ENCODE measurements around the gene MOXD1.
"Not testable (repeated sequence)": the region's sequence is repeated elsewhere in the genome, so short reads cannot be mapped to it uniquely, and the experiment has no call there.

Gene MOXD1

GRCh38 chr6:132362442-132363185, 38.7 kb downstream of the MOXD1 start:
- DNase-seq (ENCODE audit: low read depth, low spot score): no peak
- H3K4me3 ChIP-seq (ENCODE audit: low read length): no peak overlapping the region

GRCh38 chr6:132361101-132361500, 40.2 kb downstream of the MOXD1 start:
- no peak overlapping the region for H3K4me3 ChIP-seq (ENCODE audit: low read length)
- DNase-seq (ENCODE audit: low read depth, low spot score): no peak

GRCh38 chr6:132359886-132360285, 41.4 kb downstream of the MOXD1 start:
- DNase-seq (ENCODE audit: low read depth, low spot score): no peak
- no peak overlapping the region for H3K4me3 ChIP-seq (ENCODE audit: low read length)

GRCh38 chr6:132357120-132357519, 44.2 kb downstream of the MOXD1 start:
- no peak overlapping the region for H3K4me3 ChIP-seq (ENCODE audit: low read length)
- DNase-seq (ENCODE audit: low read depth, low spot score): no peak

DNA sequence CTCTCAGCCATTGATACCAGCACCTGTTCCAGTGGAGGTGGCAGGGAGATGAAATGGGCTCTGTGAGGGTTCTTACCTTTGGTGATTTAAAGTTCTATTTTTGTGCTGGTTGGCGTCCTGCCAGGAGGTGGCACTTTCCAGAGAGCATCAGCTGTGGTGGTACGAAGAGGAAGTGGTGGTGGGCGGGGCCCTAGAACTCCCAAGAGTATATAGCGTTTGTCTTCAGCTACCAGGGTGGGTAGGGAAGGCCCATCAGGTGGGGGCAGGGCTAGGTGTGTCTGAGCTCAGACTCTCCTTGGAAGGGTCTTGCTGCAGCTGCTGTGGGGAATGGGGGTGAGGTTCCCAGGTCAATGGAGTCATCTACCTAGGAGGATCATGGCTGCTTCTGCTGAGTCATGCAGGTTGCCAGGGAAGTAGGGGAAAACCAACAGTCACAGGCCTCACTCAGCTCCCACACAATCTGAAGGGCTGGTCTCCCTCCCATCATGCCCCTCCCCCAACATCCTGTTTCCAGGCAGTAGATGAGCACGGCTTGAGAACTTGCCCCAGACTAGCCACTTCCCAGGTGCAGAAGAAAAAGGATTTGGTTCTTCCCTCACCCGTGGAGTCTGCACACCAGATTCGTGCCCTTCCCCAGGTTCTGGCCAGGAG, 46.6 kb downstream of the MOXD1 start:
- peak; percentile 67 for DNase-seq (ENCODE audit: low read depth, low spot score)
- no peak overlapping the region for H3K4me3 ChIP-seq (ENCODE audit: low read length)

- DNase-seq (ENCODE audit: low read depth, low spot score); H3K4me3 ChIP-seq (ENCODE audit: low read length): not testable (repeated sequence)
These were observed 49.3 kb downstream of the MOXD1 start for GRCh38 chr6:132351986-132352385.

DNA sequence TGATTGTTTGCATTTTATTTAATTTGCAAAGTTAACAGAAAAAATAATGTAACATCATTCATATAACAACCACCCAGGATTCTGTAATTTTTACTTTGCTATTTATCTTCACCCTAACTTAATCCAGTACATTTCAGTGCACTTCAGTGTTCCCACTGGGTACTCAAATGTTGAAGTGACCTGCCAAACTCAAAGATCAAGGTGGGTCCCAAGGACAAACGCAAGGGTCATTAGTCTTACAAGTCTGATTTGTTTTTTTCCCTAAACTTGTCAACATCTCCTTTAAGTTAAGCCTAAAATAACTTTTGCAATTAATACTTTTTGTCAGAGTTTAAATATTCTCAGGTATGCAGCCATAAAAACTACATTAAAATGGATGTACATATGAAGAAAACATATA, 53.0 kb downstream of the MOXD1 start:
- no peak for DNase-seq (ENCODE audit: low read depth, low spot score)
- H3K4me3 ChIP-seq (ENCODE audit: low read length): no peak overlapping the region

DNA sequence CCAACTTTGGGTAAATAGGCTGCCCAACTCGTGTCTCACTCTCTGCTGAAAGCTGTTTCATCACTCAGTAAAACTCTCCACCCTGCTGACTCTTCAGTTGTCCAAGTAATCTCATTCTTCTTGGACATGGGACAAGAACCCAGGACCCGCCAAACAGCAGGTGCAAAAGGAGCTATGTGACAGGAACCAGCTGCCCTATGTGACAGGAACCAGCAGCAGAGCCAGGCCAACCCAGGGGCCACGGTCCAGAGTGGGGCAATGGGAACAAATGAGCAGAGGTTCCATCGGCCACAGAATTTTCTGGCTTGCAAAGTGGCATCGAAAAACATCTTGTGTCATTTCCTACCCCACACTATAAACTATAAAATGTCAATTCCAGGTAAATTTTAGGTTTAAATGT, 56.5 kb downstream of the MOXD1 start:
- H3K4me3 ChIP-seq (ENCODE audit: low read length): no peak overlapping the region
- no peak for DNase-seq (ENCODE audit: low read depth, low spot score)

DNA sequence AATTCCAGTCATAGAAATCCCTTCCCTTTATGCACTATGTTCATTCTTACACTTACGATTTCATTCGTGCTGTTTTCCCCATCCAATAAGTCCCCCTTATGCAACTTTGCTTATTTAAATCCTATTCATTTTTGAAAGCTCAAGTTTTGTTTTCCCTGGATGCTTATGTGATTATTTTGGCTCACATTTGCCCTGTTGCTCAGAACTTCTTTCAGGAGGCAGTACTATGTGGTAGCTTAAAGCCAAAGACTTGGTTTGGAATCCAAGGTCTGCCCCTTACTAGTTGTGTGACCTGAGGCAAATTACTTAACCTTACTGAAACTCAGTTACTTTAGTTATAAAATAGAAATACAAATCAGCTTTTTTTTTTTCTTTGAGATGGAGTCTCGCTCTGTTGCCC, 59.6 kb downstream of the MOXD1 start:
- H3K4me3 ChIP-seq (ENCODE audit: low read length): no peak overlapping the region
- no peak for DNase-seq (ENCODE audit: low read depth, low spot score)

- H3K4me3 ChIP-seq (ENCODE audit: low read length): no peak overlapping the region
- no peak for DNase-seq (ENCODE audit: low read depth, low spot score)
These were observed 66.8 kb downstream of the MOXD1 start for GRCh38 chr6:132334521-132334885.

GRCh38 chr6:132333639-132334520, 67.4 kb downstream of the MOXD1 start:
- H3K4me3 ChIP-seq (ENCODE audit: low read length): no peak overlapping the region
- no peak for DNase-seq (ENCODE audit: low read depth, low spot score)

GRCh38 chr6:132330759-132331158, 70.5 kb downstream of the MOXD1 start:
- H3K4me3 ChIP-seq (ENCODE audit: low read length): no peak overlapping the region
- DNase-seq (ENCODE audit: low read depth, low spot score): no peak

DNA sequence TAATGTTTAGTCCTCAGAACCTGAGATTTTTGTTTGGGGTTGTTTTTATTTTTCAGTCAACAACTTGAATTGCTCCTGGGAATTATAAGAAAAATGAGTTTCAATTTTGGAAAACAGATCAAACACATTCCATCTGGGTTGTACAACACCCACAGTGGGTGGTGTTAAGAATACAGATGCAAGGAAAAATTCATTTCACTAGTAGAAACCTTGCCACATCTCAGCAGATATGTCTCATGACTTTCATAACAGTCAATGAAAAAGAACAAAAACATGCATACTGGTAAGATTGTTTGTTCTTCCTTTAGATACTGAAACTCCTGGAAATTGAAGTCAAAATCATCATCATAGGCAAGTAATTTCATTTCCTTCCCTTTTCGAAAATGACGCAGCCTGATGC, 78.9 kb downstream of the MOXD1 start:
- no peak for DNase-seq (ENCODE audit: low read depth, low spot score)
- H3K4me3 ChIP-seq (ENCODE audit: low read length): no peak overlapping the region

DNA sequence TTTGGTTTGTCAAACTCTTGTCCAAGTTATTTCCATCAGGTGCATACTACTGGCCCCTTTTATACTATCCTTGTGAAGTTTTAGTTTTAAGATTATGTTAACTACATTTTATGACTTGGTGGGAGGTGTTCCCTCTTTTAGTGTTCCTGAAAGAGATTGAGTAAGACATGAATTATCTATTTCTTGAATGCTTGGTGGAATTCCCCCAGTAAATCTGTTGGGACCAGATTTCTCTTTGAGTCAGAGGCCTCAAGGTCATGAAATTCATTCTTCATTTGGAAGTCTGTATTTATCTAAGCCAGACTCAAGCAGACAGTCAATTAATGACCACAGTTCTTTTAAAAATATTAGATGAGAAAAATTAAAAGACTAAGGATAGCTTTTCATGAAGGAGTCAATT, 81.3 kb downstream of the MOXD1 start:
- H3K4me3 ChIP-seq (ENCODE audit: low read length): no peak overlapping the region
- DNase-seq (ENCODE audit: low read depth, low spot score): no peak

GRCh38 chr6:132316970-132317369, 84.3 kb downstream of the MOXD1 start:
- DNase-seq (ENCODE audit: low read depth, low spot score): no peak
- no peak overlapping the region for H3K4me3 ChIP-seq (ENCODE audit: low read length)

- no peak overlapping the region for H3K4me3 ChIP-seq (ENCODE audit: low read length)
- no peak for DNase-seq (ENCODE audit: low read depth, low spot score)
These were observed 86.8 kb downstream of the MOXD1 start for GRCh38 chr6:132314432-132314831.

- no peak overlapping the region for H3K4me3 ChIP-seq (ENCODE audit: low read length)
- DNase-seq (ENCODE audit: low read depth, low spot score): no peak
These were observed 90.4 kb downstream of the MOXD1 start for GRCh38 chr6:132310921-132311320.

GRCh38 chr6:132310151-132310550, 91.1 kb downstream of the MOXD1 start:
- DNase-seq (ENCODE audit: low read depth, low spot score); H3K4me3 ChIP-seq (ENCODE audit: low read length): not testable (repeated sequence)

DNA sequence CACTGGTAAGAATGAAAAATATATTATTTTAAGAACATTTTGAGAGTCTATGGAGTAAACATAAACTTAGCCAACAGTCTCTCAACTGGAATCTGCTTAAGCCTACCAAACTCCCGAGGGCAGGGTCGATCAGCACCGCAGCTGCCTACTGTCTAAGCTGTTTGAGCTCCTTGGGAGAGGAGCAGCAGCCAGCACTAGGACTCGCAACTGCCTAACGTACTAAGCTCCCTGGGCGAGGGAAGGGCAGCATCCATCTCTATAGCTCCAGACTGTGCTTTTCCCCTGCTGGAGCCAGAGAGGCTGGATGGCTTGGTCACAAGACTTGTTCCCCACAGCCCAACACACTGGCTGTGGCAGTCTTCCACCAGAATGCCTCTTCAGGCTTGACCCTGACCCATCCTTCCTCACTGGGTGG, 96.4 kb downstream of the MOXD1 start:
- DNase-seq (ENCODE audit: low read depth, low spot score): no peak

DNA sequence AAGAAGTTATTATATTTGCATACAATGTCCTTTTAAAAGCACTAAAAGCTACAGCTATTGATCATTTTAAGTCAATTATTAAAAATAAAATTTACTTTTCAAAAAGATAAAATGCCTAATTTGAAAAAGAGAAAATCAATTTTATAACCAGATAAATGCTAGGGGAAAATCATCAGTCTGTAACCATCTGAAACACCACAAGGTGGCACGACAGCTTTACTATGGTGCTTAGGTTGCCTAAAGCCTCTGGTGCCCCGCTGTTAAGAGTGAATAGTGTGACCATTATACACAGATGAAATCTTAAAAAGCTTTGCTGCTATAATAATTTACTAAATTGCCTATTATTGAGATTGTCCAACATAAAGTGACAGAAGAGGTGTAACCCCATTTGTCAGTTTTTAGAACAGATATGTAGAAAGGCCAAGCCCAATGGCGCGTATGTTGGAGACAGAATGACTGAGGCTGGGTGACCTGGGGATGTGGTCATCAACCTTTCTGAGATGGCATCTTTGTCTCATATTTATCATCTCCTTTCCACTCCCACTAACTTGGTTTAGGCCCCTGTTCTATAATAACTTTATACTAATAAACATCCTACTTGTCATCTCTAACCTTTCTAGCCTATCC, 100.8 kb downstream of the MOXD1 start:
- H3K4me3 ChIP-seq (ENCODE audit: low read length): no peak overlapping the region
- DNase-seq (ENCODE audit: low read depth, low spot score): peak; percentile 18

More for the DNA sequence above, 96.4 kb downstream of the MOXD1 start:
- H3K4me3 ChIP-seq (ENCODE audit: low read length): no peak overlapping the region

Measured in Jurkat, Clone E6-1 (cell line).